GM12873 (cell line): ENCODE data around the gene KCMF1.

Source experiments
- CTCF ChIP-seq: IDR thresholded peaks from 2 replicates; pipeline ENCODE4 v1.5.1; 2012; ENCODE audit warnings: low read depth, mild to moderate bottlenecking, moderate library complexity, low read length, control low read depth; ENCODE audit not compliant: insufficient read depth; ENCODE audit errors: missing control alignments

The KCMF1 gene

GRCh38 chr2:85073033-85073432 is 102.1 kb downstream of the KCMF1 start:
- TF ChIP-seq CTCF = no peak

GRCh38 chr2:85076618-85077274 is 105.8 kb downstream of the KCMF1 start:
- TF ChIP-seq CTCF = no peak

GRCh38 chr2:85077859-85078419 is 107.0 kb downstream of the KCMF1 start:
- no peak for TF ChIP-seq CTCF

DNA sequence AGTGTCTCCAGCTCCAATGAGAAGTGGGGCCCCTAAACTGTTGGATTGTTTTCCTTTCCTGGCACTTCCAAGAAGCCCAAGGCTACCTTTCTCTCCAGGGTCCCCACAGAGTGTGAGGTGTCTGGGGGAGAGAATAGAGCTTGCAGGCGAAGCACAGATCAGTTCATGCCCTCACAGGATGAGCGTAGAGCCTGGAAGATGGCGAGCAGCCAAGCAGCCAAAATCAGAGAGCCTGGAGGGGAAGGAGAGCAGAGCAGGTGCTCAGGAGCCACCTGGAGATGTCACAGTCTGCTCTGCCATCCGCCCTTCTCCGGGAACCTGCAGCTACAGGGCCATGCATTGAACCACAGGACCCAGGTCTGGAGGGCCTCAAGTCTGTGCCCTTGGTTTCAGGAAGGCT is 107.6 kb downstream of the KCMF1 start:
- TF ChIP-seq CTCF = no peak

DNA sequence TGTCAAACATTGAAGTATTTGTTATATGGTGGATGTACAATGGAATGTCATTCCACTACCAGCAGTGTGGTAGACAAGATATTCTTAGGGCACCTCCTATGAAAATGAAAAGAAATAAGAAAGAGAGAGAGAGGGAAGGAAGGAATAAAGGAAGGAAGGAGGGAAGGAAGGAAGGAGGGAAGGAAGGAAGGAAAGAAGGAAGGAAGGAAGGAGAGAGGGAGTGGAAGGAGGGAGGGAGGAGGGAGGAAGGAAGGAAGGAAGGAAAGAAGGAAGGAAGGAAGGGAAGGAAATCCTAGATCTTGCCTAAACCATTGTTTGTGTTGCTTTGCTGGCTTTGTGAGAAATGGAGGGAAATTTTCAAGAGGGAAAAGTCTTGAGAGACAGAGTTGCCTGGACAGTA is 112.1 kb downstream of the KCMF1 start:
- TF ChIP-seq CTCF = no peak

DNA sequence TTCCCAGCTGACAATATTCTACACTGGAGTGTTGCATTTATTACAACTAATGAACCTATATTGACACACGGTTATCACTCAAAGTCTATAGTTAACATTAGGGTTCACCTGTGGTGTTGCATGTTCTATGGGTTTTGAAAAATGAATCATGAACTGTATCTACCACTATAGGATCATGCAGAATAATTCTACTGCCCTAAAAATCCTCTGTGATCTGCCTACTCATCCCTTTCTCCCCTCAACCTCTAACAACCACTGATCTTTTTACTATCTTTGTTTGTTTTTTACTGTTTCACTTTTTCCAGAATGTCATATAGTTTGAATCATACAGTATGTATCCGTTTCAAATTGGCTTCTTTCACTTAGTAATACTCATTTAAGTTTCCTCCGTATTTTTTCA is 114.6 kb downstream of the KCMF1 start:
- no peak for TF ChIP-seq CTCF

- TF ChIP-seq CTCF = no peak
Observed at GRCh38 chr2:85087541-85087940, 116.6 kb downstream of the KCMF1 start.

- TF ChIP-seq CTCF = no peak
Observed at GRCh38 chr2:85088921-85089320, 118.0 kb downstream of the KCMF1 start.
